ENCODE data around the gene ING4. TPM values are rescaled to one million over a fixed set of nuclear protein-coding genes. Genes with fewer than 3 reads are reported as not detected.

The ING4 gene
- total and polyA plus RNA-seq, 2 of the 13 experiments (the other 11 are each of a cell fraction or from before 2014, with no cell fraction given), result 14.4 to 32.4 TPM

DNA sequence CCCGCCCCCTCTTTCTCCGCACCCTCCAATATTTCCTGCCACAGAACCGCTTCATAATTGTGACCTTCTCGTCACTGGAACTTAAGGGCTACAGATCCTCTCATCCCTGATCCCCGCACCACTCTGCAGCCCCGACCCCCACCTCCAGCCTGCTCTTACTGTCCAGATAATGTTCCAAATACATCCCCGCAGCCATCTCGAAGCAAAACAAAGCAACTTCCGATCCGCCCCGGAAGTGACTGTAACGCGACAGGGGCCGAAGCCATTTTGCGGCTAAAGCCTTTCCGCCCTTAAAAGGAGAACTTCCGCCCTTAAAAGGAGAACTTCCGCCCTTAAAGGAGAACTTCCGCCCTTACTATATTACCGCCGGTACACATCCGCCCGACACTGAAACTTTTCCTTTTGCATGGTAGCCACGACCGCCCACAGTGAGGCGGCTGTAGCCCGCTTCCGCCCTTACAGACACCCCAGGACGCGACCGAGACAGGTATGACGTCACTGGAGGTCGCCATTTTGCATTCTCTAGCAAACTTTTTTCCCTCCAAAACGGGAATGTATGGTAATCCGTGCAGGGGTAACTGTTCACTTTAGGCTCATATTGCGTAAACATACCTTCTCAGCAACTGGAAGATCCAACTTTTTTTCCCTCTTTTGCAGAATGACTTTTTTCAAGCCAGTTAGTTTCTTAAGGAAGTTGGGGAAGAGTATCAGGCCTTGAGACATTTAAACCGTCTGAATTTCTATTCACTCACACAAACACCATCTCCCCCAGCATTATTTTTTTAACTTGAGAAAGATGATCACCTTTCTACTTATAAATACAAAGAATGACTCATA lies at the start of gene ING4 (continued):
- TF ChIP-seq, protein P1, sequence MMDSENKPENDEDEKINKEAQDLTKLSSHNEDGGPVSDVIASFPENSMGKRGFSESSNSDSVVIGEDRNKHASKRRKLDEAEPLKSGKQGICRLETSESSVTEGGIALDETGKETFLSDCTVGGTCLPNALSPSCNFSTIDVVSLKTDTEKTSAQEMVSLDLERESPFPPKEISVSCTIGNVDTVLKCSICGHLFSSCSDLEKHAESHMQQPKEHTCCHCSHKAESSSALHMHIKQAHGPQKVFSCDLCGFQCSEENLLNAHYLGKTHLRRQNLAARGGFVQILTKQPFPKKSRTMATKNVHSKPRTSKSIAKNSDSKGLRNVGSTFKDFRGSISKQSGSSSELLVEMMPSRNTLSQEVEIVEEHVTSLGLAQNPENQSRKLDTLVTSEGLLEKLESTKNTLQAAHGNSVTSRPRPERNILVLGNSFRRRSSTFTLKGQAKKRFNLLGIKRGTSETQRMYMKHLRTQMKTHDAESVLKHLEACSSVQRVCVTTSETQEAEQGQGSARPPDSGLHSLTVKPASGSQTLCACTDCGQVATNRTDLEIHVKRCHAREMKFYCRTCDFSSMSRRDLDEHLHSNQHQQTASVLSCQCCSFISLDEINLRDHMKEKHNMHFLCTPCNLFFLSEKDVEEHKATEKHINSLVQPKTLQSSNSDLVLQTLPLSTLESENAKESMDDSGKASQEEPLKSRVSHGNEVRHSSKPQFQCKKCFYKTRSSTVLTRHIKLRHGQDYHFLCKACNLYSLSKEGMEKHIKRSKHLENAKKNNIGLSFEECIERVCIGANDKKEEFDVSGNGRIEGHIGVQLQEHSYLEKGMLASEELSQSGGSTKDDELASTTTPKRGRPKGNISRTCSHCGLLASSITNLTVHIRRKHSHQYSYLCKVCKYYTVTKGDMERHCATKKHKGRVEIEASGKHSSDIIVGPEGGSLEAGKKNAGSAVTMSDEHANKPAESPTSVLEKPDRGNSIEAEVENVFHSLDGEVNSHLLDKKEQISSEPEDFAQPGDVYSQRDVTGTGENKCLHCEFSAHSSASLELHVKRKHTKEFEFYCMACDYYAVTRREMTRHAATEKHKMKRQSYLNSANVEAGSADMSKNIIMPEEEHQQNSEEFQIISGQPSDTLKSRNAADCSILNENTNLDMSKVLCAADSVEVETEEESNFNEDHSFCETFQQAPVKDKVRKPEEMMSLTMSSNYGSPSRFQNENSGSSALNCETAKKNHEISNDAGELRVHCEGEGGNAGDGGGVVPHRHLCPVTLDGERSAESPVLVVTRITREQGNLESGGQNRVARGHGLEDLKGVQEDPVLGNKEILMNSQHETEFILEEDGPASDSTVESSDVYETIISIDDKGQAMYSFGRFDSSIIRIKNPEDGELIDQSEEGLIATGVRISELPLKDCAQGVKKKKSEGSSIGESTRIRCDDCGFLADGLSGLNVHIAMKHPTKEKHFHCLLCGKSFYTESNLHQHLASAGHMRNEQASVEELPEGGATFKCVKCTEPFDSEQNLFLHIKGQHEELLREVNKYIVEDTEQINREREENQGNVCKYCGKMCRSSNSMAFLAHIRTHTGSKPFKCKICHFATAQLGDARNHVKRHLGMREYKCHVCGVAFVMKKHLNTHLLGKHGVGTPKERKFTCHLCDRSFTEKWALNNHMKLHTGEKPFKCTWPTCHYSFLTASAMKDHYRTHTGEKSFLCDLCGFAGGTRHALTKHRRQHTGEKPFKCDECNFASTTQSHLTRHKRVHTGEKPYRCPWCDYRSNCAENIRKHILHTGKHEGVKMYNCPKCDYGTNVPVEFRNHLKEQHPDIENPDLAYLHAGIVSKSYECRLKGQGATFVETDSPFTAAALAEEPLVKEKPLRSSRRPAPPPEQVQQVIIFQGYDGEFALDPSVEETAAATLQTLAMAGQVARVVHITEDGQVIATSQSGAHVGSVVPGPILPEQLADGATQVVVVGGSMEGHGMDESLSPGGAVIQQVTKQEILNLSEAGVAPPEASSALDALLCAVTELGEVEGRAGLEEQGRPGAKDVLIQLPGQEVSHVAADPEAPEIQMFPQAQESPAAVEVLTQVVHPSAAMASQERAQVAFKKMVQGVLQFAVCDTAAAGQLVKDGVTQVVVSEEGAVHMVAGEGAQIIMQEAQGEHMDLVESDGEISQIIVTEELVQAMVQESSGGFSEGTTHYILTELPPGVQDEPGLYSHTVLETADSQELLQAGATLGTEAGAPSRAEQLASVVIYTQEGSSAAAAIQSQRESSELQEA (CRISPR knock-in tag; IDR thresholded peaks at IDR 0.05; ENCODE audit: not compliant biosample characterization), result peak; percentile 37
- TF ChIP-seq REPIN1 (CRISPR knock-in tag; IDR thresholded peaks at IDR 0.05; ENCODE audit: borderline replicate concordance, low read depth) (peak; percentile 42; the same call in 1 of the 2 replicates), NFE2L1 (CRISPR knock-in tag; IDR thresholded peaks at IDR 0.05; ENCODE audit: borderline replicate concordance) (no peak), CREB1 (IDR thresholded peaks at IDR 0.05) (peak; percentile 100), CREB1 (CRISPR knock-in tag; IDR thresholded peaks at IDR 0.05) (peak; percentile 100), ZNF557 (CRISPR knock-in tag; IDR thresholded peaks at IDR 0.05) (no peak), TARDBP (CRISPR knock-in tag; IDR thresholded peaks at IDR 0.05) (peak; percentile 86), HOXA5 (CRISPR knock-in tag; IDR thresholded peaks at IDR 0.05) (peak; percentile 74), MAZ (IDR thresholded peaks at IDR 0.05; ENCODE audit: borderline replicate concordance, low read depth, low read length) (no peak), MAZ (CRISPR knock-in tag; IDR thresholded peaks at IDR 0.05; ENCODE audit: low read depth) (peak; percentile 87), PCBP2 (optimal IDR thresholded peaks at IDR 0.05; ENCODE audit: low read depth, low read length, poor library complexity, severe bottlenecking) (no peak), YEATS2 (CRISPR knock-in tag; IDR thresholded peaks at IDR 0.05; ENCODE audit: borderline replicate concordance) (peak; percentile 91), ATF7 (IDR thresholded peaks at IDR 0.05) (peak; percentile 100), ATF7 (CRISPR knock-in tag; IDR thresholded peaks at IDR 0.05) (peak; percentile 94), ZNF781 (CRISPR knock-in tag; IDR thresholded peaks at IDR 0.05; ENCODE audit: borderline replicate concordance, not compliant biosample characterization) (peak; percentile 68), ZNF737 (CRISPR knock-in tag; IDR thresholded peaks at IDR 0.05; ENCODE audit: borderline replicate concordance) (no peak; the same call in 1 of the 2 replicates), ZBTB21 (CRISPR knock-in tag; IDR thresholded peaks at IDR 0.05) (peak; percentile 99), ZNF564 (CRISPR knock-in tag; IDR thresholded peaks at IDR 0.05) (0 out of 2 replicates have a peak, but pooled peaks have one; percentile 2)
- TF ChIP-seq, protein P2, sequence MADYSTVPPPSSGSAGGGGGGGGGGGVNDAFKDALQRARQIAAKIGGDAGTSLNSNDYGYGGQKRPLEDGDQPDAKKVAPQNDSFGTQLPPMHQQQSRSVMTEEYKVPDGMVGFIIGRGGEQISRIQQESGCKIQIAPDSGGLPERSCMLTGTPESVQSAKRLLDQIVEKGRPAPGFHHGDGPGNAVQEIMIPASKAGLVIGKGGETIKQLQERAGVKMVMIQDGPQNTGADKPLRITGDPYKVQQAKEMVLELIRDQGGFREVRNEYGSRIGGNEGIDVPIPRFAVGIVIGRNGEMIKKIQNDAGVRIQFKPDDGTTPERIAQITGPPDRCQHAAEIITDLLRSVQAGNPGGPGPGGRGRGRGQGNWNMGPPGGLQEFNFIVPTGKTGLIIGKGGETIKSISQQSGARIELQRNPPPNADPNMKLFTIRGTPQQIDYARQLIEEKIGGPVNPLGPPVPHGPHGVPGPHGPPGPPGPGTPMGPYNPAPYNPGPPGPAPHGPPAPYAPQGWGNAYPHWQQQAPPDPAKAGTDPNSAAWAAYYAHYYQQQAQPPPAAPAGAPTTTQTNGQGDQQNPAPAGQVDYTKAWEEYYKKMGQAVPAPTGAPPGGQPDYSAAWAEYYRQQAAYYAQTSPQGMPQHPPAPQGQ (CRISPR knock-in tag; IDR thresholded peaks at IDR 0.05; ENCODE audit: borderline replicate concordance), result no peak
